ENCODE results near the gene TMEM132C. TPM values are rescaled to one million over a fixed set of nuclear protein-coding genes. Genes with fewer than 3 reads are reported as not detected.

TMEM132C gene
- polyA plus RNA-seq, 2 of the 4 experiments (the other 2 are of a cell fraction): not detected

DNA sequence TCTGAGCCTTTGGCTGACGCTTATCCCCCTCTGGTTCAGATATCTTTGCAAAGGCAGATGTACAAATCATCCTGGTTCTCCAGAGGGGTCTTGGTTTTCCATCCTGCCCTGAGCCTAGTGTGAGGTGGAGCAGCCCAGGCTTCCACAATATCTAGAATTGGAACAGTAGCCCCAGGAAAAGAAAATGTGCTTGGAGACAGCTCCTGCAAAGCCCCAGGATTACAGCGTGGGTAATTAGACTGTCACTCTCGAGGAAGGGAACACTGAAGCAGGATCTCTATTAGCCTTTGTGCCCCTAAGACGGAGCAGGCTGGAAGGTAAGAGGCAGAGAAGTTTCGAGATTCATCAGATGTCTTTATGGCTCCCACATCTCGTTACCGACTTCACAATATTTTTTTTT is 59.4 kb downstream of the TMEM132C start:
- H3K4me1 ChIP-seq: no peaks in the 10 kb centered on the region
- WGBS (ENCODE audit: missing lambda C conversion rate): 3% methylated on average over 7 of the region's 7 CpGs
- ChIA-PET CTCF (no interaction called here), POLR2A (no interaction called here)
- no peak for DNase-seq (ENCODE audit: low read depth in 1 of 2, low spot score in 1 of 2)
- TF ChIP-seq, protein P1, sequence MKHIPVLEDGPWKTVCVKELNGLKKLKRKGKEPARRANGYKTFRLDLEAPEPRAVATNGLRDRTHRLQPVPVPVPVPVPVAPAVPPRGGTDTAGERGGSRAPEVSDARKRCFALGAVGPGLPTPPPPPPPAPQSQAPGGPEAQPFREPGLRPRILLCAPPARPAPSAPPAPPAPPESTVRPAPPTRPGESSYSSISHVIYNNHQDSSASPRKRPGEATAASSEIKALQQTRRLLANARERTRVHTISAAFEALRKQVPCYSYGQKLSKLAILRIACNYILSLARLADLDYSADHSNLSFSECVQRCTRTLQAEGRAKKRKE (CRISPR knock-in tag; IDR thresholded peaks at IDR 0.05; ENCODE audit: low read depth): no peak
- TF ChIP-seq CBX8 (IDR thresholded peaks at IDR 0.05) (no peak), RNF2 (IDR thresholded peaks at IDR 0.05; ENCODE audit: borderline replicate concordance, low read depth) (no peak)
- no peak overlapping the region for H3K4me2 ChIP-seq
- ATAC-seq: no peak
- H3K27ac ChIP-seq: no peak overlapping the region
- H3K9me3 ChIP-seq: 0 out of 3 replicates have a peak, but pooled peaks cover 5% of the 10 kb centered on the region
- H3K4me3 ChIP-seq: no peak overlapping the region
- FAIRE-seq: no peak

DNA sequence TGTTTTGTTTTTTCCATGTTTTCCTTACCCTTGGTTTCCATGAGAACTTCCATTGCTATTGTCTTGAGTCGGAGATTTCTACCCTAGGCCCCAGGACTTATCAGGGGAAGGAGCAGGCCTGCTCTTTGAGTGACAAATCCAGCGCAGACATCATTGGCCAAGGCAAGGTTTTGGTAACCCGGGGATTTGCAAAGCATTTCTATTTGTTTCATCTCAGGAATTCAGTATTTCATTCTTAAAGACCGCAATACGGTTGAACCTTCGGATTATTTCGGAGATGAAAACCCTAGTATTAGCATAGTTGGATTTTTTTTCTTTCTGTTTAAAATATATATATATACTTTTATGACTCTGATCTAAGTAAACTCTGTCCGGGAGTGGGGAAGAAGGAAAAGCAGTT is 62.0 kb downstream of the TMEM132C start:
- Histone ChIP-seq H3K27ac (no peak overlapping the region), H3K4me2 (no peak overlapping the region), H3K4me3 (no peak overlapping the region), H3K9me3 (no peaks in the 10 kb centered on the region), H3K4me1 (no peaks in the 10 kb centered on the region)
- TF ChIP-seq NFE2L2 (conservative IDR thresholded peaks at IDR 0.05; ENCODE audit: low read length): no peak
- TF ChIP-seq EHMT2 (IDR thresholded peaks at IDR 0.05; ENCODE audit: low read depth): no peak
- TF ChIP-seq RCOR1 (IDR thresholded peaks at IDR 0.05; ENCODE audit: low read depth, low read length): no peak
- TF ChIP-seq, protein P2, sequence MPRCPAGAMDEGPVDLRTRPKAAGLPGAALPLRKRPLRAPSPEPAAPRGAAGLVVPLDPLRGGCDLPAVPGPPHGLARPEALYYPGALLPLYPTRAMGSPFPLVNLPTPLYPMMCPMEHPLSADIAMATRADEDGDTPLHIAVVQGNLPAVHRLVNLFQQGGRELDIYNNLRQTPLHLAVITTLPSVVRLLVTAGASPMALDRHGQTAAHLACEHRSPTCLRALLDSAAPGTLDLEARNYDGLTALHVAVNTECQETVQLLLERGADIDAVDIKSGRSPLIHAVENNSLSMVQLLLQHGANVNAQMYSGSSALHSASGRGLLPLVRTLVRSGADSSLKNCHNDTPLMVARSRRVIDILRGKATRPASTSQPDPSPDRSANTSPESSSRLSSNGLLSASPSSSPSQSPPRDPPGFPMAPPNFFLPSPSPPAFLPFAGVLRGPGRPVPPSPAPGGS (IDR thresholded peaks at IDR 0.05): no peak
- TF ChIP-seq HOXB5 (CRISPR knock-in tag; IDR thresholded peaks at IDR 0.05): no peak
- TF ChIP-seq KDM1A (IDR thresholded peaks at IDR 0.05; ENCODE audit: low read depth): no peak
- no peak for FAIRE-seq
- CTCF ChIA-PET: no interaction called here
- WGBS (ENCODE audit: missing lambda C conversion rate): 34% methylated on average over 8 of the region's 8 CpGs
- no peak for ATAC-seq
- no peak for DNase-seq (ENCODE audit: low read depth in 1 of 2, low spot score in 1 of 2)
- POLR2A ChIA-PET: no interaction called here

DNA sequence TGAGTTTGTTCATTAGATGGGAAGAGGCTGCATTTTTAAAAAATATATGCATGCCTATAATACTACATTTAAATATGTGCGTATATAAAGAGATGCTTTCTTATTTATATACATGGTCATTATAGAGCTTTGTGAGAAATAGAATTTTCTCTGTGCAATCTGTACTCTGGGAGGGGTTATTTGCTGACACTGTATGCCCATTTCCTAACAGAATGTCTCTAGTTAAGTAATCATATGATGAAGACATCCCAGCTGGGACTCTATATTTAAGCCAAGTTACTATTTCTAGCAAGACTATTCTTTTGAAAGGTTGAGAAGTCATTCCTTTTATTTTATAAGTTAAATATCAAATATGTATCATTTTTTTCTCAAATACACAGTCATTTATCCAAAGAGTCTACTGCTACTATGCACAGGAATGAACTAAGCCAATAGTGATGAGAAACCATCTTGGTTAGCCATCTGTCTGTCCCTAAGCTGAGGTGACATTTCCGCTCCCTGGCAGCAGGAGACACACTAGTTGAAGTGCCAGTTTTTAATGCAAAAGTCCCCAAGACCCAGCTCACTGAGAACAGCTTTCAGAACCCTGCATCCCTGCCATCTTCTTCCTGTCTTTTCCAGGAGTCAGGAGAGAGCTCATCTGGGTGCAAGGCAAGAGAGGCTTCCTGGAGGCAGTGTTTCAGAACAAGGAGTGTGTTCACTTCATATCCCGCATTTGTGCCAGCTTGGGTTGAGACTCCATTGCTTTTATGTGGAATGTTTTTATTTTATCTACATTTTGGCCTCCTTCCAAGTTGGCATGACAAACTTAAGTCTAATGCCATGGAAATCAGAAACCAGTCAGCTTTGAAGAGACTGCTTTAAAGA is 69.5 kb downstream of the TMEM132C start:
- WGBS (ENCODE audit: missing lambda C conversion rate): 25% methylated on average over 3 of the region's 3 CpGs
- FAIRE-seq: no peak

DNA sequence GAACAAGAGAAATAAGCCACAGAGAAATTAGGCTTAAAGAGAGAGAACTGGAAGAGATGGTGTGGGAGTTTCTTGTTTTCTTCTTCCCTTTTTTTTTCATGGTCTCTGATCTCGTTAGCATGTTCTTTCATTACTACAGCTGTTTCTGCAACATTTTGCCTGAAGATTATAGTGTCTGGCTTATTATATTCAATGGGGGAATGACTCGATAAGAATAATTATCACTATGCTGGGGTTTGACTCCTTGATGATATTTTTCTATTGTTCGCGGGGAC is 70.0 kb downstream of the TMEM132C start:
- Histone ChIP-seq H3K4me1 (no peaks in the 10 kb centered on the region), H3K27ac (no peak overlapping the region), H3K4me3 (no peak overlapping the region), H3K9me3 (no peaks in the 10 kb centered on the region), H3K4me2 (no peak overlapping the region)
- CTCF ChIA-PET: no interaction called here
- DNase-seq (ENCODE audit: low read depth in 1 of 2, low spot score in 1 of 2) (no peak), FAIRE-seq (no peak), ATAC-seq (no peak)
- POLR2A ChIA-PET: no interaction called here
- TF ChIP-seq CHD4 (IDR thresholded peaks at IDR 0.05; ENCODE audit: borderline replicate concordance) (no peak), PHF8 (IDR thresholded peaks at IDR 0.05; ENCODE audit: borderline replicate concordance, low read depth) (no peak), HOXB13 (CRISPR knock-in tag; IDR thresholded peaks at IDR 0.05; ENCODE audit: low read depth) (no peak), SMC3 (IDR thresholded peaks at IDR 0.05) (no peak), MAFK (IDR thresholded peaks at IDR 0.05; ENCODE audit: partially characterized antibody) (no peak), HDAC2 (IDR thresholded peaks at IDR 0.05) (no peak), KDM5A (IDR thresholded peaks at IDR 0.05) (no peak), FOSL2 (IDR thresholded peaks at IDR 0.05) (no peak), FOSL2 (CRISPR knock-in tag; IDR thresholded peaks at IDR 0.05) (no peak), BHLHE40 (IDR thresholded peaks at IDR 0.05; ENCODE audit: low read depth, low read length) (no peak), RNF2 (IDR thresholded peaks at IDR 0.05; ENCODE audit: borderline replicate concordance, low read depth) (no peak), CBX8 (IDR thresholded peaks at IDR 0.05) (no peak), EHF (CRISPR knock-in tag; IDR thresholded peaks at IDR 0.05) (no peak), MAZ (IDR thresholded peaks at IDR 0.05; ENCODE audit: borderline replicate concordance, low read depth, low read length) (no peak)
- TF ChIP-seq, protein P3, sequence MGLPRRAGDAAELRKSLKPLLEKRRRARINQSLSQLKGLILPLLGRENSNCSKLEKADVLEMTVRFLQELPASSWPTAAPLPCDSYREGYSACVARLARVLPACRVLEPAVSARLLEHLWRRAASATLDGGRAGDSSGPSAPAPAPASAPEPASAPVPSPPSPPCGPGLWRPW (IDR thresholded peaks at IDR 0.05): no peak
- TF ChIP-seq, protein P4, sequence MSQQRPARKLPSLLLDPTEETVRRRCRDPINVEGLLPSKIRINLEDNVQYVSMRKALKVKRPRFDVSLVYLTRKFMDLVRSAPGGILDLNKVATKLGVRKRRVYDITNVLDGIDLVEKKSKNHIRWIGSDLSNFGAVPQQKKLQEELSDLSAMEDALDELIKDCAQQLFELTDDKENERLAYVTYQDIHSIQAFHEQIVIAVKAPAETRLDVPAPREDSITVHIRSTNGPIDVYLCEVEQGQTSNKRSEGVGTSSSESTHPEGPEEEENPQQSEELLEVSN (IDR thresholded peaks at IDR 0.05; ENCODE audit: borderline replicate concordance, low read depth): no peak
- TF ChIP-seq, protein P5, sequence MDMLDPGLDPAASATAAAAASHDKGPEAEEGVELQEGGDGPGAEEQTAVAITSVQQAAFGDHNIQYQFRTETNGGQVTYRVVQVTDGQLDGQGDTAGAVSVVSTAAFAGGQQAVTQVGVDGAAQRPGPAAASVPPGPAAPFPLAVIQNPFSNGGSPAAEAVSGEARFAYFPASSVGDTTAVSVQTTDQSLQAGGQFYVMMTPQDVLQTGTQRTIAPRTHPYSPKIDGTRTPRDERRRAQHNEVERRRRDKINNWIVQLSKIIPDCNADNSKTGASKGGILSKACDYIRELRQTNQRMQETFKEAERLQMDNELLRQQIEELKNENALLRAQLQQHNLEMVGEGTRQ (IDR thresholded peaks at IDR 0.05): no peak
- 18% methylated on average over 4 of the region's 4 CpGs for WGBS (ENCODE audit: missing lambda C conversion rate)

More for the DNA sequence above, 69.5 kb downstream of the TMEM132C start:
- no peak overlapping the region for H3K4me3 ChIP-seq
- TF ChIP-seq PHF8 (IDR thresholded peaks at IDR 0.05; ENCODE audit: borderline replicate concordance, low read depth): no peak
- TF ChIP-seq, protein P1 (CRISPR knock-in tag; IDR thresholded peaks at IDR 0.05; ENCODE audit: low read depth): no peak
- no peak for TF ChIP-seq RNF2 (IDR thresholded peaks at IDR 0.05; ENCODE audit: borderline replicate concordance, low read depth)
- TF ChIP-seq JUN (IDR thresholded peaks at IDR 0.05): no peak
- ATAC-seq (no peak), DNase-seq (ENCODE audit: low read depth in 1 of 2, low spot score in 1 of 2) (no peak)
- no peak overlapping the region for H3K4me2 ChIP-seq
- POLR2A ChIA-PET: no interaction called here
- H3K27ac ChIP-seq: no peak overlapping the region
- H3K4me1 ChIP-seq: no peaks in the 10 kb centered on the region
- CTCF ChIA-PET: no interaction called here
- H3K9me3 ChIP-seq: no peaks in the 10 kb centered on the region
